A549 (cell line): ENCODE data around the gene TMC7. TPM values are rescaled to one million over a fixed set of nuclear protein-coding genes. Genes with fewer than 3 reads are reported as not detected.

ENCODE experiments used
- ATAC-seq, 2 experiments: fragments of 200-7000 bp in 1 of 2; fragments of >200 bp in 1 of 2; cut with Nextera tagmentation in 1 of 2; cut with Tn5 transposase in 1 of 2; 3 replicates each; pipeline versions ENCODE4 v1.8.0 to v1.9.1; 2018 to 2020; ENCODE audit warnings: mild to moderate bottlenecking in 1 of 2, moderate library complexity in 1 of 2
- CTCF ChIA-PET: fragments of 300-600 bp; sonication (Branson Sonifier 250); formaldehyde crosslinking; extraction: SDS; loops from one replicate; lab custom pipeline; 2021; ENCODE audit warnings: antibody characterized with exemption, inconsistent platforms; lab: Yijun Ruan, JAX
- POLR2A ChIA-PET: fragments of 350-600 bp; formaldehyde crosslinking; extraction: SDS; loops from one replicate; lab custom pipeline; 2021; ENCODE audit warnings: antibody characterized with exemption, inconsistent platforms; lab: Yijun Ruan, JAX
- DNase-seq, 2 experiments: peaks; one replicate each; pipeline versions ENCODE4 v3.0.0 to v3.0.0-alpha.2; 2011 to 2016; ENCODE audit warnings: low read depth in 1 of 2, low spot score in 1 of 2
- FAIRE-seq: peaks from 2 replicates; lab custom pipeline; 2011; peaks lifted over from hg19 to GRCh38; lab: Jason Lieb, UNC
- H3K27ac ChIP-seq, 2 experiments: fragments of >200 bp; sonication (Bioruptor Twin); formaldehyde crosslinking; 3 replicates each; pipeline ENCODE4 v1.5.1; 2016 to 2017
- H3K4me1 ChIP-seq: fragments of >200 bp; sonication (Bioruptor Twin); formaldehyde crosslinking; 3 replicates; pipeline ENCODE4 v1.6.1; 2016
- H3K4me2 ChIP-seq: fragments of >200 bp; sonication (Bioruptor Twin); formaldehyde crosslinking; 3 replicates; pipeline ENCODE4 v1.6.1; 2016
- H3K4me3 ChIP-seq: fragments of >200 bp; sonication (Bioruptor Twin); formaldehyde crosslinking; 3 replicates; pipeline ENCODE4 v1.5.1; 2016
- H3K9me3 ChIP-seq: fragments of >200 bp; sonication (Bioruptor Twin); formaldehyde crosslinking; 3 replicates; pipeline ENCODE4 v1.6.1; 2016
- ATOH8 ChIP-seq: fragments of 250-450 bp; sonication (Bioruptor Pico); IDR thresholded peaks from 2 replicates; pipeline ENCODE4 v1.5.0; 2020; ENCODE audit warnings: low read depth, mild to moderate bottlenecking, moderate library complexity
- BCL3 ChIP-seq: fragments of >200 bp; sonication (Bioruptor Twin); formaldehyde crosslinking; IDR thresholded peaks from 3 replicates; pipeline ENCODE4 v1.6.1; 2016
- BHLHE40 ChIP-seq: IDR thresholded peaks from 2 replicates; pipeline ENCODE4 v1.6.1; 2012; ENCODE audit warnings: low read depth, low read length, inconsistent platforms
- CBX2 ChIP-seq: fragments of 200-600 bp; sonication (generic); IDR thresholded peaks from 2 replicates; pipeline ENCODE4 v1.6.1; 2016; ENCODE audit warnings: low read depth, mild to moderate bottlenecking, borderline replicate concordance
- CEBPB ChIP-seq, 2 experiments: fragments of >200 bp in 1 of 2; sonication (Bioruptor Twin) in 1 of 2; formaldehyde crosslinking in 1 of 2; IDR thresholded peaks; 2 replicates each; pipeline ENCODE4 v1.6.1; 2012 to 2016
- CHD2 ChIP-seq: fragments of 150-350 bp; IDR thresholded peaks from 2 replicates; pipeline ENCODE4 v1.6.1; 2014; ENCODE audit warnings: low read length; ENCODE audit not compliant: partially characterized antibody
- CHD4 ChIP-seq: fragments of 200-600 bp; sonication (generic); IDR thresholded peaks from 2 replicates; pipeline ENCODE4 v1.6.1; 2016; ENCODE audit warnings: antibody characterized with exemption, mild to moderate bottlenecking, borderline replicate concordance
- CTCF ChIP-seq: fragments of >200 bp; sonication (Bioruptor Twin); formaldehyde crosslinking; IDR thresholded peaks from 3 replicates; pipeline ENCODE4 v1.5.1; 2016
- EHMT2 ChIP-seq: fragments of 200-600 bp; sonication (generic); IDR thresholded peaks from 2 replicates; pipeline ENCODE4 v1.6.1; 2016; ENCODE audit warnings: antibody characterized with exemption, low read depth, mild to moderate bottlenecking, moderate library complexity
- EP300 ChIP-seq, 2 experiments: fragments of >200 bp; sonication (Bioruptor Twin); formaldehyde crosslinking; IDR thresholded peaks; 2 replicates in 1 of 2; 3 replicates in 1 of 2; pipeline ENCODE4 v1.6.1; 2016 to 2017
- FOSB ChIP-seq: fragments of 250-450 bp; sonication (Bioruptor Pico); IDR thresholded peaks from 2 replicates; pipeline ENCODE4 v1.5.0; 2020; ENCODE audit warnings: mild to moderate bottlenecking, moderate library complexity
- FOSL2 ChIP-seq, 2 experiments: fragments of 450-650 bp in 1 of 2; fragments of >200 bp in 1 of 2; sonication (Bioruptor Twin) in 1 of 2; formaldehyde crosslinking; IDR thresholded peaks; 2 replicates each; pipeline versions ENCODE4 v1.5.0 to v1.6.1; 2016 to 2020; ENCODE audit warnings: mild to moderate bottlenecking in 1 of 2, moderate library complexity in 1 of 2
- HES2 ChIP-seq: fragments of >200 bp; sonication (Bioruptor Twin); formaldehyde crosslinking; IDR thresholded peaks from 2 replicates; pipeline ENCODE4 v1.6.1; 2016
- HOXB5 ChIP-seq: fragments of 250-450 bp; sonication (Bioruptor Pico); IDR thresholded peaks from 2 replicates; pipeline ENCODE4 v1.5.0; 2020; ENCODE audit warnings: mild to moderate bottlenecking, moderate library complexity
- KDM5A ChIP-seq: fragments of 200-600 bp; sonication (generic); IDR thresholded peaks from 2 replicates; pipeline ENCODE4 v1.6.1; 2016; ENCODE audit warnings: antibody characterized with exemption, mild to moderate bottlenecking
- MAFK ChIP-seq: fragments of 450-650 bp; IDR thresholded peaks from 2 replicates; pipeline ENCODE4 v1.6.1; 2014; ENCODE audit not compliant: partially characterized antibody
- MAZ ChIP-seq: fragments of 150-350 bp; IDR thresholded peaks from 2 replicates; pipeline ENCODE4 v1.6.1; 2014; ENCODE audit warnings: antibody characterized with exemption, low read depth, low read length, borderline replicate concordance
- NPAS2 ChIP-seq: fragments of 250-450 bp; sonication (Bioruptor Pico); IDR thresholded peaks from 2 replicates; pipeline ENCODE4 v1.8.0; 2022; ENCODE audit warnings: mild to moderate bottlenecking, moderate library complexity, borderline replicate concordance
- NR3C1 ChIP-seq: fragments of >200 bp; sonication (Bioruptor Twin); formaldehyde crosslinking; IDR thresholded peaks from 3 replicates; pipeline ENCODE4 v1.6.1; 2017
- PBX3 ChIP-seq: IDR thresholded peaks from 2 replicates; pipeline ENCODE4 v1.6.1; 2012
- RARB ChIP-seq: fragments of 250-450 bp; sonication (Bioruptor Pico); IDR thresholded peaks from 2 replicates; pipeline ENCODE4 v1.8.0; 2021; ENCODE audit warnings: mild to moderate bottlenecking, moderate library complexity
- RNF2 ChIP-seq: fragments of 200-600 bp; sonication (generic); IDR thresholded peaks from 2 replicates; pipeline ENCODE4 v1.6.1; 2016; ENCODE audit warnings: low read depth, mild to moderate bottlenecking, antibody characterized with exemption, moderate library complexity, borderline replicate concordance
- SREBF2 ChIP-seq: fragments of 450-650 bp; IDR thresholded peaks from 2 replicates; pipeline ENCODE4 v1.6.1; 2014; ENCODE audit warnings: mild to moderate bottlenecking, moderate library complexity
- TFCP2L1 ChIP-seq: fragments of 250-450 bp; sonication (Bioruptor Pico); IDR thresholded peaks from 2 replicates; pipeline ENCODE4 v1.5.0; 2021; ENCODE audit warnings: mild to moderate bottlenecking
- TP53 ChIP-seq: fragments of 250-450 bp; sonication (Bioruptor Pico); IDR thresholded peaks from 2 replicates; pipeline ENCODE4 v1.5.0; 2021; ENCODE audit warnings: mild to moderate bottlenecking, moderate library complexity
- USF2 ChIP-seq: fragments of 450-650 bp; IDR thresholded peaks from 2 replicates; pipeline ENCODE4 v1.6.1; 2014; ENCODE audit warnings: antibody characterized with exemption
- ZNF302 ChIP-seq: fragments of 250-450 bp; sonication (Bioruptor Pico); IDR thresholded peaks from 2 replicates; pipeline ENCODE4 v1.9.0; 2021; ENCODE audit warnings: inconsistent platforms, mild to moderate bottlenecking, moderate library complexity
- WGBS: methylation state at CpG from one replicate; pipeline ENCODE4 v1.1.6; 2017; ENCODE audit errors: missing lambda C conversion rate; 5-methylcytosine and 5-hydroxymethylcytosine counted together
- polyA plus RNA-seq, 4 experiments: library from polyadenylated mRNA; depleted of rRNA in 3 of 4; stranded (reverse); fragments of >200 nt; fragmentation: RNase III in 1 of 4; extraction: RNeasy Plus Mini Kit Qiagen cat#74134 plus additional on column Dnase treatment in 1 of 4; gene quantifications; 2 replicates in 3 of 4; 3 replicates in 1 of 4; pipeline ENCODE4 v1.2.3, GENCODE V29; 2011 to 2017

Gene TMC7
- polyA plus RNA-seq, 2 of the 4 experiments (the other 2 are of a cell fraction): 7.0 to 9.4 TPM

- DNase-seq (no peak), FAIRE-seq (no peak), ATAC-seq (no peak)
- ChIA-PET POLR2A (no interaction called here), CTCF (interaction anchor here (0.7 to 7.2 kb wide), 15 partner anchors 8 to 433 kb away, joined by 3 to 151 read pairs (median 22); partner anchors contain the start of genes ITPRIPL2 and TMC7)
- Histone ChIP-seq H3K4me2 (no peak overlapping the region), H3K9me3 (no peaks in the 10 kb centered on the region), H3K4me1 (peaks cover 5% of the 10 kb centered on the region; the same call in 1 of the 3 replicates), H3K27ac (no peak overlapping the region), H3K4me3 (no peak overlapping the region)
- 85% methylated on average over 5 of the region's 5 CpGs for WGBS
- no peak for TF ChIP-seq PBX3
- no peak for TF ChIP-seq RNF2
- no peak for TF ChIP-seq USF2
- TF ChIP-seq NR3C1: no peak
- TF ChIP-seq RARB: no peak
- no peak for TF ChIP-seq HES2
- no peak for TF ChIP-seq BHLHE40
- no peak for TF ChIP-seq EHMT2
- no peak for TF ChIP-seq CBX2
Observed at GRCh38 chr16:19084879-19085278, 101.1 kb downstream of the TMC7 start.

- DNase-seq (no peak), ATAC-seq (no peak), FAIRE-seq (no peak)
- 59% methylated on average over 8 of the region's 8 CpGs for WGBS
- TF ChIP-seq CHD2 (no peak), CBX2 (no peak), KDM5A (no peak), ATOH8 (no peak), CTCF (no peak), BCL3 (no peak), HOXB5 (CRISPR knock-in tag) (no peak), FOSL2 (IDR thresholded peaks at IDR 0.05) (no peak), FOSL2 (CRISPR knock-in tag; IDR thresholded peaks at IDR 0.05) (no peak), NPAS2 (no peak), ZNF302 (CRISPR knock-in tag) (no peak), EP300 (IDR thresholded peaks at IDR 0.05) (no peak), MAZ (no peak), MAFK (no peak), EHMT2 (no peak), TFCP2L1 (CRISPR knock-in tag) (no peak), TP53 (CRISPR knock-in tag) (no peak), CEBPB (IDR thresholded peaks at IDR 0.05) (no peak), CHD4 (no peak), FOSB (no peak), SREBF2 (no peak)
- Histone ChIP-seq H3K4me1 (peaks cover 5% of the 10 kb centered on the region; the same call in 1 of the 3 replicates), H3K4me3 (no peak overlapping the region; the same call in 2 of the 3 replicates), H3K4me2 (peak overlapping the region; percentile 79), H3K9me3 (no peaks in the 10 kb centered on the region), H3K27ac (peak overlapping the region; percentile 75 to 86; a peak in 4 of 6 replicates)
- ChIA-PET POLR2A (interaction anchor here (0.7 to 1.6 kb wide), 3 partner anchors 10 to 28 kb away, joined by 3 to 4 read pairs (median 4); partner anchors contain the start of gene ITPRIPL2), CTCF (interaction anchor here (0.5 to 7.2 kb wide), 72 partner anchors 9 to 739 kb away, joined by 3 to 151 read pairs (median 4); partner anchors contain the start of genes COQ7, ITPRIPL2, TMC7 and VPS35L)
Observed at GRCh38 chr16:19085679-19086200, 102.0 kb downstream of the TMC7 start.
